Panc1 (cell line): ENCODE data around the gene PPARGC1A.

ENCODE experiments used
- CTCF ChIP-seq: fragments of 450-650 bp; IDR thresholded peaks from 2 replicates; pipeline ENCODE4 v1.5.1; 2017; ENCODE audit warnings: mild to moderate bottlenecking
- POLR2AphosphoS5 ChIP-seq: IDR thresholded peaks from 2 replicates; pipeline ENCODE4 v1.6.1; 2012; ENCODE audit warnings: mild to moderate bottlenecking, low read depth, low read length, moderate library complexity
- SIN3A ChIP-seq: IDR thresholded peaks from 2 replicates; pipeline ENCODE4 v1.6.1; 2012; ENCODE audit warnings: low read depth, mild to moderate bottlenecking, low read length, moderate library complexity, borderline replicate concordance; ENCODE audit not compliant: insufficient read depth
- TF ChIP-seq, protein P1 (sequence below), 2 experiments: IDR thresholded peaks; 2 replicates each; pipeline ENCODE4 v1.6.1; 2011 to 2012; ENCODE audit warnings: low read depth in 2 of 2, control low read depth in 1 of 2, low read length in 1 of 2, mild to moderate bottlenecking in 1 of 2, moderate library complexity in 1 of 2; ENCODE audit not compliant: insufficient read depth in 1 of 2

DNA sequence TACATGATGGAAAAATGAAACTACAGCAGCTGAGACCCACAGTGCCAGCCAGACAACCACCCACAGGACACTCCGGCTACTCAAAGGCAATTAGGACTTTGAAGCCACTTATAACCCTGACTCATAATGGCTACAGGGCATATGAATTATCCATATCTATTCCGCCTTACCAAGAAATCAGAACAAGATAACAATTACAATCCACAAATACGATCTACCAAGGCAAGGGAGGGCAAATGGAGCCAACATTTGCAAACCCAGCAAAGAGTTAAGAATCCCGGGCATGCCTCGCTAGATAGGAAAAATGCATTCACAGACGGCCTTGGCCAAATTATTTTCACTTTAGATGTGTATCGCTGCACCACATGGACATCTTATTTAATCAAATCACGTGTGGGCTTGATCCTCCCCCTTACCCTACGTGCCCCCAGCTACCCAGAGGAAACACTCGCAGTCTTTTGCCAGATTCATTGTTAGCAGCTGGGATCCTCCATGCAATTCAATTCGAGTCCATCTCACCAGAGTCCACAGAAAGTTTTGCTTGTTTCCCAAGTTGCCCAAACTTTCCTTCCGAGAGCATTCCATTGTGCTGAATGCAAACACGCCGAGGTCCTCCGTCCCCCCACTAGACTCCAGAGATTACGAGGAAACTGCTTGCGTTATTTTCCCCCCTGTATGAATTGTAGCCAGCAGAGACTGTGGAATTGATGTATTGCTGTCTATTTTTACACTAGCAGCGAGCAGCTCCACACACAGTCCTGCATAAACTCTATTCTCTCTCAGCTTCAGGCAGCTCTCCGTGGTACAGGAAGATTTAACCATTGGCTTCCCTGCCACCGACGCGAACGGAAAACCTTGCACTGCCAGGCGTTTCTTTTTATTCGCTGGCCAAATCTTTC is 1.2 kb downstream of the PPARGC1A start:
- no peak for TF ChIP-seq POLR2AphosphoS5
- no peak for TF ChIP-seq CTCF
- TF ChIP-seq, protein P1, sequence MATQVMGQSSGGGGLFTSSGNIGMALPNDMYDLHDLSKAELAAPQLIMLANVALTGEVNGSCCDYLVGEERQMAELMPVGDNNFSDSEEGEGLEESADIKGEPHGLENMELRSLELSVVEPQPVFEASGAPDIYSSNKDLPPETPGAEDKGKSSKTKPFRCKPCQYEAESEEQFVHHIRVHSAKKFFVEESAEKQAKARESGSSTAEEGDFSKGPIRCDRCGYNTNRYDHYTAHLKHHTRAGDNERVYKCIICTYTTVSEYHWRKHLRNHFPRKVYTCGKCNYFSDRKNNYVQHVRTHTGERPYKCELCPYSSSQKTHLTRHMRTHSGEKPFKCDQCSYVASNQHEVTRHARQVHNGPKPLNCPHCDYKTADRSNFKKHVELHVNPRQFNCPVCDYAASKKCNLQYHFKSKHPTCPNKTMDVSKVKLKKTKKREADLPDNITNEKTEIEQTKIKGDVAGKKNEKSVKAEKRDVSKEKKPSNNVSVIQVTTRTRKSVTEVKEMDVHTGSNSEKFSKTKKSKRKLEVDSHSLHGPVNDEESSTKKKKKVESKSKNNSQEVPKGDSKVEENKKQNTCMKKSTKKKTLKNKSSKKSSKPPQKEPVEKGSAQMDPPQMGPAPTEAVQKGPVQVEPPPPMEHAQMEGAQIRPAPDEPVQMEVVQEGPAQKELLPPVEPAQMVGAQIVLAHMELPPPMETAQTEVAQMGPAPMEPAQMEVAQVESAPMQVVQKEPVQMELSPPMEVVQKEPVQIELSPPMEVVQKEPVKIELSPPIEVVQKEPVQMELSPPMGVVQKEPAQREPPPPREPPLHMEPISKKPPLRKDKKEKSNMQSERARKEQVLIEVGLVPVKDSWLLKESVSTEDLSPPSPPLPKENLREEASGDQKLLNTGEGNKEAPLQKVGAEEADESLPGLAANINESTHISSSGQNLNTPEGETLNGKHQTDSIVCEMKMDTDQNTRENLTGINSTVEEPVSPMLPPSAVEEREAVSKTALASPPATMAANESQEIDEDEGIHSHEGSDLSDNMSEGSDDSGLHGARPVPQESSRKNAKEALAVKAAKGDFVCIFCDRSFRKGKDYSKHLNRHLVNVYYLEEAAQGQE (IDR thresholded peaks at IDR 0.05; ENCODE audit: insufficient read depth in 1 of 2, low read depth in 2 of 2, low read length in 1 of 2) = no peak; a peak in 1 of 4 replicates
- no peak for TF ChIP-seq SIN3A
